Measurements from ENCODE around the gene DNAH5.

DNA sequence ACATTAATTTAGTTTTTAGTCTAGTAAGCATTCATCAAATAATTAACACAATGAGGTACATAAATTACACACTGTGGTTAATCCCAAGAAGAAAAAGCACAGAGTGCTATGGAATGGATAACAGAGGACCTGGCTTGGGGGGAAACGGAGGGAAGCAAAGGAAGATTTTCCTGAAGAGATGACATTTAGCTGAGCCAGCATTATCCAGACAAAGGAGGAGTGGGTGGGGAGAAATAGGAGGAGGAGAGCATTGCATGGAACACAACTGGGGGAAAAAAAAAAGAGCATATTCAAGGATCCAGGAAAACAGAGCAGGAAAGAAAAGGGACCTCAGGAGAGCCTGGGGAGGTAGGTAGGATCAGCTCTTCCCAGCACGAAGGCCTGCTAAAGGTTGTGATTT, 170.8 kb downstream of the DNAH5 start:
- TF ChIP-seq GTF2F1 (IDR thresholded peaks at IDR 0.05; ENCODE audit: low read length) (no peak), ZNF660 (CRISPR knock-in tag; IDR thresholded peaks at IDR 0.05; ENCODE audit: borderline replicate concordance, low read depth) (no peak), ZNF7 (CRISPR knock-in tag; IDR thresholded peaks at IDR 0.05) (no peak), ZNF138 (CRISPR knock-in tag; IDR thresholded peaks at IDR 0.05; ENCODE audit: low read depth) (no peak), EED (CRISPR knock-in tag; IDR thresholded peaks at IDR 0.05) (no peak), ATF6 (CRISPR knock-in tag; conservative IDR thresholded peaks at IDR 0.05) (no peak), ZNF501 (CRISPR knock-in tag; IDR thresholded peaks at IDR 0.05) (no peak), EZH2 (conservative IDR thresholded peaks at IDR 0.05; ENCODE audit: low read depth, low read length) (no peak), ZNF12 (CRISPR knock-in tag; IDR thresholded peaks at IDR 0.05) (no peak), ZNF563 (CRISPR knock-in tag; IDR thresholded peaks at IDR 0.05) (no peak), THAP9 (CRISPR knock-in tag; IDR thresholded peaks at IDR 0.05; ENCODE audit: borderline replicate concordance) (no peak)
- TF ChIP-seq, protein P1, sequence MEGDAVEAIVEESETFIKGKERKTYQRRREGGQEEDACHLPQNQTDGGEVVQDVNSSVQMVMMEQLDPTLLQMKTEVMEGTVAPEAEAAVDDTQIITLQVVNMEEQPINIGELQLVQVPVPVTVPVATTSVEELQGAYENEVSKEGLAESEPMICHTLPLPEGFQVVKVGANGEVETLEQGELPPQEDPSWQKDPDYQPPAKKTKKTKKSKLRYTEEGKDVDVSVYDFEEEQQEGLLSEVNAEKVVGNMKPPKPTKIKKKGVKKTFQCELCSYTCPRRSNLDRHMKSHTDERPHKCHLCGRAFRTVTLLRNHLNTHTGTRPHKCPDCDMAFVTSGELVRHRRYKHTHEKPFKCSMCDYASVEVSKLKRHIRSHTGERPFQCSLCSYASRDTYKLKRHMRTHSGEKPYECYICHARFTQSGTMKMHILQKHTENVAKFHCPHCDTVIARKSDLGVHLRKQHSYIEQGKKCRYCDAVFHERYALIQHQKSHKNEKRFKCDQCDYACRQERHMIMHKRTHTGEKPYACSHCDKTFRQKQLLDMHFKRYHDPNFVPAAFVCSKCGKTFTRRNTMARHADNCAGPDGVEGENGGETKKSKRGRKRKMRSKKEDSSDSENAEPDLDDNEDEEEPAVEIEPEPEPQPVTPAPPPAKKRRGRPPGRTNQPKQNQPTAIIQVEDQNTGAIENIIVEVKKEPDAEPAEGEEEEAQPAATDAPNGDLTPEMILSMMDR (CRISPR knock-in tag; IDR thresholded peaks at IDR 0.05): no peak
- TF ChIP-seq, protein P2, sequence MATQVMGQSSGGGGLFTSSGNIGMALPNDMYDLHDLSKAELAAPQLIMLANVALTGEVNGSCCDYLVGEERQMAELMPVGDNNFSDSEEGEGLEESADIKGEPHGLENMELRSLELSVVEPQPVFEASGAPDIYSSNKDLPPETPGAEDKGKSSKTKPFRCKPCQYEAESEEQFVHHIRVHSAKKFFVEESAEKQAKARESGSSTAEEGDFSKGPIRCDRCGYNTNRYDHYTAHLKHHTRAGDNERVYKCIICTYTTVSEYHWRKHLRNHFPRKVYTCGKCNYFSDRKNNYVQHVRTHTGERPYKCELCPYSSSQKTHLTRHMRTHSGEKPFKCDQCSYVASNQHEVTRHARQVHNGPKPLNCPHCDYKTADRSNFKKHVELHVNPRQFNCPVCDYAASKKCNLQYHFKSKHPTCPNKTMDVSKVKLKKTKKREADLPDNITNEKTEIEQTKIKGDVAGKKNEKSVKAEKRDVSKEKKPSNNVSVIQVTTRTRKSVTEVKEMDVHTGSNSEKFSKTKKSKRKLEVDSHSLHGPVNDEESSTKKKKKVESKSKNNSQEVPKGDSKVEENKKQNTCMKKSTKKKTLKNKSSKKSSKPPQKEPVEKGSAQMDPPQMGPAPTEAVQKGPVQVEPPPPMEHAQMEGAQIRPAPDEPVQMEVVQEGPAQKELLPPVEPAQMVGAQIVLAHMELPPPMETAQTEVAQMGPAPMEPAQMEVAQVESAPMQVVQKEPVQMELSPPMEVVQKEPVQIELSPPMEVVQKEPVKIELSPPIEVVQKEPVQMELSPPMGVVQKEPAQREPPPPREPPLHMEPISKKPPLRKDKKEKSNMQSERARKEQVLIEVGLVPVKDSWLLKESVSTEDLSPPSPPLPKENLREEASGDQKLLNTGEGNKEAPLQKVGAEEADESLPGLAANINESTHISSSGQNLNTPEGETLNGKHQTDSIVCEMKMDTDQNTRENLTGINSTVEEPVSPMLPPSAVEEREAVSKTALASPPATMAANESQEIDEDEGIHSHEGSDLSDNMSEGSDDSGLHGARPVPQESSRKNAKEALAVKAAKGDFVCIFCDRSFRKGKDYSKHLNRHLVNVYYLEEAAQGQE (IDR thresholded peaks at IDR 0.05; ENCODE audit: borderline replicate concordance in 1 of 2, low read depth in 1 of 2, low read length in 2 of 2): no peak
